Fibroblast of mammary gland (primary cell): Measurements from ENCODE around the gene STAB2.

Experiments used
- DNase-seq: peaks from one replicate; pipeline ENCODE4 v3.0.0-alpha.2; 2010; ENCODE audit warnings: low read depth
- H3K4me3 ChIP-seq: 2 replicates; pipeline ENCODE4 v1.5.1; 2011; ENCODE audit warnings: low read depth, mild to moderate bottlenecking, low read length, moderate library complexity; ENCODE audit not compliant: control insufficient read depth
- TF ChIP-seq, protein P1 (sequence below): conservative IDR thresholded peaks from 2 replicates; pipeline ENCODE4 v1.5.1; 2011; ENCODE audit warnings: low read depth, low read length, inconsistent platforms; ENCODE audit not compliant: control insufficient read depth, insufficient read depth

STAB2 gene

DNA sequence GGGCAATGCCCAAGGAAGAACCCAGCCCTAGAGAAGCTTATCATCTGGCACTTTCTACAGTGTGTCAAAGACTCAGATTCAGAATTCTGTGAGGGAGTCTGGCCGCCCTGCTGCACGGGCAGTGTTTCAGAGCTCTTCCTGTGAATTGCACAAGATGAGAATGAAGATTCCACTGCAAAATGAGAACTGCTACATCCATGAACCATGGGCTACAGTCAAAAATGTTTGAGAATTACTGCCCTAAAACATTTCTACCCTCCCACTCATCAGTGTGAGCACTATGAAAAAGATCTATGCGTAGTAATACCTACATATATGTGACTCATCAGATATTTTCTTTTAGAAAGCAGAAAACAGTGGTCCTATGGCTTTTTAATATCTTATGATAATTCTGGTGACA lies 104.0 kb downstream of the STAB2 start:
- DNase-seq, result no peak
- TF ChIP-seq, protein P1, sequence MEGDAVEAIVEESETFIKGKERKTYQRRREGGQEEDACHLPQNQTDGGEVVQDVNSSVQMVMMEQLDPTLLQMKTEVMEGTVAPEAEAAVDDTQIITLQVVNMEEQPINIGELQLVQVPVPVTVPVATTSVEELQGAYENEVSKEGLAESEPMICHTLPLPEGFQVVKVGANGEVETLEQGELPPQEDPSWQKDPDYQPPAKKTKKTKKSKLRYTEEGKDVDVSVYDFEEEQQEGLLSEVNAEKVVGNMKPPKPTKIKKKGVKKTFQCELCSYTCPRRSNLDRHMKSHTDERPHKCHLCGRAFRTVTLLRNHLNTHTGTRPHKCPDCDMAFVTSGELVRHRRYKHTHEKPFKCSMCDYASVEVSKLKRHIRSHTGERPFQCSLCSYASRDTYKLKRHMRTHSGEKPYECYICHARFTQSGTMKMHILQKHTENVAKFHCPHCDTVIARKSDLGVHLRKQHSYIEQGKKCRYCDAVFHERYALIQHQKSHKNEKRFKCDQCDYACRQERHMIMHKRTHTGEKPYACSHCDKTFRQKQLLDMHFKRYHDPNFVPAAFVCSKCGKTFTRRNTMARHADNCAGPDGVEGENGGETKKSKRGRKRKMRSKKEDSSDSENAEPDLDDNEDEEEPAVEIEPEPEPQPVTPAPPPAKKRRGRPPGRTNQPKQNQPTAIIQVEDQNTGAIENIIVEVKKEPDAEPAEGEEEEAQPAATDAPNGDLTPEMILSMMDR, result no peak
- H3K4me3 ChIP-seq, result no peak overlapping the region

DNA sequence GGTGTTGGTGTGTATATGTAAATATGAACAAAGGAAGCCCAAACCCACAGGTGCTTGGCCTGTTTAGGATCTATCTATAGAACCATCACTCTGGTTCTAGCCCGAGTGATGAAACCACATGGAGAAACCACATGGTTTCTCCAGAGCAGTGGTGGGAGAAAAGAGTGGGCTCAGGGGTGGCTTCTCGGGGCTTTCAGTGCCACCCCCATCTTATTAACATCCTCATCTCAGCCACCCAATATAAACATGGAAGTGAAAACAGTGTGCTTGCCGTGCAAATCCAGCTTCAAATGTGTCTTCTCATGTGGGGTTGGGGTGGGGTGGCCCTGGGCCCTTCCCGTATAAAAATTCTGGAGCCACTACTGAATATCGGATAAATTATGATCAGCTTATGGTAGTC lies 109.0 kb downstream of the STAB2 start:
- TF ChIP-seq, protein P1, result no peak
- H3K4me3 ChIP-seq, result no peak overlapping the region
- no peak for DNase-seq

DNA sequence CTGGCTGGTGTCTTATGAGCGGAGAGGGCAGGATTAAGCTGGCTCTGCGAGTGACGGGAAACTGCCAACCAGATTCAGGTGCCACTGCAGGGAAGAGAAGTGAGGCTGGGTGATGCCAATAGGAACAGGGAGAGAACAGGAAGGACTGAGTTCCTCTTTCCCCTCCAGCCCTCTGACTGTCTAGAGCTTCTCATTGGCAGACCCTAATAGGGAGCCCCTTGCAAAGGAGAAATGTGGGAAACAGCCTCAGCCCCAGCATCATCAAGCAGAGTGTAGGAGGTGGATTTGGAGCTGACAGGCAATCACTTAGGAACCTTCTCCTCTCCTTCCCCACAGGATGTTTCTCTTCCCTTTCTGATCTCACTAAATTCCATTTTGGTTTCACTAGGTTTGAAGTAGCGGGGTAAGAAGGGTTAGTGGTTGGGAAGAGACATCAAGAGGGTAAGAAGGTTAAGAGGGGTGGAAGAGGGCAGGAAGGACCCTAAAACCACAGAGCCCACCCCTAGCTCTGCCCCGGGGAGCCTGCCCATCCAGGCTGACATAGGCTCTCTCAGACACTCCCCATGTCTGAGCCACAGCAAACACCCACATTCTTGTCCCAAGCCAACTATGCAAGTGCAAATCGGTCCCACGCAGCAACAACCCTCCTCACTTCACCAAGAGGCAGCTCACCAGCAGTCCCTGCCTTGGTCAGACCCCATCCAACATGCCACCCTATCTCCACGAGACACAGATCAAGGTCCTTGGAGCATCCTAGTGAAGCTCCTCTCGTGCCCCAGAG lies 111.1 kb downstream of the STAB2 start:
- no peak for DNase-seq
- TF ChIP-seq, protein P1, result no peak
- no peak overlapping the region for H3K4me3 ChIP-seq

DNA sequence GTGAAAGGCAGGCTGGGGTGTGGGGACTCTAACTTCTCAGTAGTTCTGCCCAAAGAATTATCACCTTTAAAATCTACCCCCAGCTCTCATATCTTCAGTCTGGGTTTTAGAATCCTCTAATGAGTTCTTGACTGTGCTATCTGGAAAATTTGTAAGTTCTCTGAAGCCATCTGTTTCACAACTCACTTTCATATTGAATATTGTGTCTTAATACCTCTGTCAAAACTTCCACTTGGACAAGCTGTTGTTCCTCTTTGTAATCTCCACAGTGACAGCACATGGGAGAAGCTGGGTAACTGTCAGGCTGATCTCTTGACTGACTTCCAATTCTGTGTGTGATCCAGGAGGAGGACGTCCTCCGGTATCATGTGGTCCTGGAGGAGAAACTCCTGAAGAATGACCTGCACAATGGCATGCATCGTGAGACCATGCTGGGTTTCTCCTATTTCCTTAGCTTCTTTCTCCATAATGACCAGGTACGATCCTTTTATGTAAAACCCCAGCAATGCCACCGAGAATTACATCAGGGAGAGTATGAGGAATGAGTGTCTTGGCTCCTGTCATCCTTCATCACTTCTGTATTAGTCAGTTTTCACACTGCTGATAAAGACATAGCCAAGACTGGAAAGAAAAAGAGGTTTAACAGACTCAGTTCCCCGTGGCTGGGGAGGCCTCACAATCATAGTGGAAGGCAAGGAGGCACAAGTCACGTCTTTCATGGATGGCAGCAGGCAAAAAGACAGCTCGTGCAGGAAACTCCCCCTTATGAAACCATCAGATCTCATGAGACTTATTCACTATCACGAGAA lies 111.9 kb downstream of the STAB2 start:
- H3K4me3 ChIP-seq, result no peak overlapping the region
- TF ChIP-seq, protein P1, result no peak
- DNase-seq, result no peak

DNA sequence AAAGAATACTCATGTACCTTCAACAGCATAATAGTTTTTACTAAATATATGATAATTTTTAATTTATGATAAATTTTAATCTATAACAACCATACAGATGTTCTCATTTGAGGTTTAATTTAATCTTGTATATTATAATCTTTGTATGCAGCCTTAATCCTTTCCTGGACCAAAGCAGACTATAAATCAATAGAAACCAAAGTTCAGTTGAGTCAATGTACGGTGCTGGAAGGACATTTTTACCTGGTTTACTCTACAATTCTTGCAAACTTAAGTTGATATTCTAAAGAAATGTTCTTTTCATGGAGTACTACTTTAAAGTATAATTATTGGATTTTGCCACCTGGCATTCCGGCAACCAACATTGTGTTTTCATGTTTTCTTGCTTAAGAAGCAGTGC lies 118.0 kb downstream of the STAB2 start:
- DNase-seq, result no peak
- TF ChIP-seq, protein P1, result no peak

DNA sequence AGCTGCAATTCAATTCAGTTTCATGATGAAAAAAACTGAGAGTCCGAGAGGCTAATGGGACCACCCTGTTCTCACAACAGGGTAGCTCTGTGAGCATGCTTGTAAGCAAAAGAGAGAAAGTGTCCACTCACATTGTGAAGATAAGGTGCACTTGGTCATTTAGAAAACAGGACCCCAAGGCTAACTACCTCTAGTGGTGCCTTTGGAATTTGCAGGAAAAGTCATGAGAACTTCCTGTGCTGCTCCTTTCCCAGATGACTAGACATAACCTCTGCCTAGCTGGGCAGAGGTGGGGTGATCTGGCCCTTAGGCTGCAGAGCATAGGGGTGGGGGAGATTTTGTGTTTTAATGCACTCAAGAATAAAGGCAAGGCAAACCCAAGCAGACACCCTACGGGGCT lies 118.9 kb downstream of the STAB2 start:
- H3K4me3 ChIP-seq, result no peak overlapping the region
- TF ChIP-seq, protein P1, result peak; percentile 28
- no peak for DNase-seq

More for the DNA sequence above, 118.0 kb downstream of the STAB2 start:
- no peak overlapping the region for H3K4me3 ChIP-seq
